Ectodermal cell (in vitro differentiated cells): Measurements from ENCODE around the gene WNT2.

Experiments used
- H3K27ac ChIP-seq: 2 replicates; pipeline ENCODE4 v1.7.0; 2013; ENCODE audit warnings: mild to moderate bottlenecking, low read depth, low read length; ENCODE audit not compliant: insufficient read depth, poor library complexity, severe bottlenecking
- H3K27me3 ChIP-seq: 2 replicates; pipeline ENCODE4 v1.7.0; 2013; ENCODE audit warnings: mild to moderate bottlenecking, low read length; ENCODE audit not compliant: insufficient read depth, control insufficient read depth, poor library complexity, severe bottlenecking
- H3K36me3 ChIP-seq: one replicate; pipeline ENCODE4 v1.7.0; 2013; ENCODE audit warnings: low read length; ENCODE audit not compliant: control insufficient read depth, insufficient read depth
- H3K4me1 ChIP-seq: one replicate; pipeline ENCODE4 v1.7.0; 2013; ENCODE audit warnings: low read length; ENCODE audit not compliant: control insufficient read depth, insufficient read depth
- H3K4me3 ChIP-seq: 2 replicates; pipeline ENCODE4 v1.7.0; 2013; ENCODE audit warnings: low read depth, low read length, control low read depth; ENCODE audit not compliant: insufficient read depth
- H3K9me3 ChIP-seq: 2 replicates; pipeline ENCODE4 v1.7.0; 2013; ENCODE audit warnings: mild to moderate bottlenecking, low read length, moderate library complexity; ENCODE audit not compliant: control insufficient read depth
- WGBS, 2 experiments: methylation state at CpG; one replicate each; pipeline ENCODE4 v1.1.7; 2013; ENCODE audit warnings: missing lambda C conversion rate in 2 of 2; 5-methylcytosine and 5-hydroxymethylcytosine counted together

Gene WNT2

DNA sequence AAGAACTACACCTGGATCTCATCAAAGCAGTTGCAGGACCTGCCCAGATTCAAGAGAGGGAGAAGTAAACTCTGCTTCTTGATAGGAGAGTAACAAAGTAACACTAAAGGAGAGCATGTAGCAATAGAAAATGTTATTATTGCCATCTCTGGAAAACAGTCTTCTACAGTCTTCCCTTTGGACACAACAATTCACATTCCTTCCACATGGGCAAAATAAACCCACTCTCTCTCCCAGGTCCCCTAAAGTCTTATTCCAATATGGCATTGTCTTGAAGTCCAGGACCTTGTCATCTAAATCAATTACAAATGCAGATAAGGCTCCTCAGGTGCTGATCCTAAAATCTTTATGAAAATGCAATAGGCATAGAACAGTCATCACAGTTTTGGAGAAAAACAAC is 10.3 kb upstream of the WNT2 start:
- no peak overlapping the region for H3K27ac ChIP-seq
- no peaks in the 10 kb centered on the region for H3K27me3 ChIP-seq
- no peaks in the 10 kb centered on the region for H3K9me3 ChIP-seq
- H3K4me1 ChIP-seq: no peaks in the 10 kb centered on the region
- no peaks in the 10 kb centered on the region for H3K36me3 ChIP-seq
- no peak overlapping the region for H3K4me3 ChIP-seq

DNA sequence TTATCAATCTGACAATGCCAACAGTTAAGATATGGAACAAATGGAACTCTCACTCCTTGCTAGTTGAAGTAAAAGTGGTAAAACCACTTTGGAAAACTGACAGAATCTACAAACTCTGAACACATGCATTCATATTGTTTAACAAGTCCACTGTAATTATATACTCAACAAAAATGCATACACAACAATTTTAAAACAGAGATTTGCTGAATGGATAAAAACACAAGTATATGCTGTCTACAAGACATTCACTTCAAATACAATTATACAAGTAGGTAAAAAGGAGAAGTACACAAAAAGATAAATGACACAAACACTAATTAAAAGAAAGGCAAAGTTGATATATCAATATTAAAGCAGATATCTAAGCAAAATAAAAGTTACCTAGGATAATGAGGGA is 9.2 kb upstream of the WNT2 start:
- H3K27ac ChIP-seq: no peak overlapping the region
- H3K4me3 ChIP-seq: no peak overlapping the region
- H3K27me3 ChIP-seq: no peaks in the 10 kb centered on the region
- H3K9me3 ChIP-seq: no peaks in the 10 kb centered on the region
- no peaks in the 10 kb centered on the region for H3K4me1 ChIP-seq
- no peaks in the 10 kb centered on the region for H3K36me3 ChIP-seq

DNA sequence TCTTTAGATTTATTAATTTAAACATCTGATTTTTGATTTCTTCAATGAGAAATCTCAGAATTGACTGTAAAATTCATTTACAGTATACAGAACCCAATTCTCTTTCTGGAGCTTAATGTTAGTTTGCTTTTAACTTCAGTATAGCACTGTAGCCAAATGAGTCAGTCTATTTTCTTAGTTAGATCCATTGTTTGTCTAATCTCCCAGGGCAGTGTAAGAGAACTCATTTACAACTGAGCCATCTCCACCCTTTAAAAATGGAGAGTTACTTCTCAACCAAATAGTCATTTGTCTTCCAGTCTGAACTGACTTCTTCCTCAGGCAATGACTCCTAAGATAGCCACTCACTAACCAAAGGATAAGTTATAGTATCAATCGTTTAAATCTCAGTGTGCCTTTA is 3.0 kb upstream of the WNT2 start:
- Histone ChIP-seq H3K4me3 (no peak overlapping the region), H3K27me3 (peaks cover 57% of the 10 kb centered on the region), H3K9me3 (no peaks in the 10 kb centered on the region), H3K36me3 (no peaks in the 10 kb centered on the region), H3K4me1 (no peaks in the 10 kb centered on the region), H3K27ac (no peak overlapping the region)
- WGBS, 2 experiments: 87 to 100% methylated on average over 1 of the region's 1 CpG

DNA sequence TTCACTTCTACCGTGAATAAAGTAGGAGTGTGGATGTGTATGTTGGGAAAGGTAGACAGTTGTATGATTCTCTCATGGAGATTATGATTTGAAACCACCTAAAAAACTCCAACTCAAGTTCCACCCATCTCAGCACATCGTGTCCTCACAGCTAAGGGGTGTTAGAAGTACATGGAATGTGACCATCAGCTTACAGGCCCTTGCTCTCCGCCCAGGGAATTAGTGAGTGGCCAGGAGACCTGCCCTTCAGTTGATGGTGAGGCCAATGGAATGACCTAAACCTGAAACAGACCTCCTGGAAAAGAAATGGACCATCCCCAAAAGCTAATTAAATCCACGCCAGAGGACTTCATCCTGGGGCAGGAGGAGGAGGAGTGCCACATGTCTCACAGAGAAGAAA is 2.1 kb upstream of the WNT2 start:
- no peaks in the 10 kb centered on the region for H3K36me3 ChIP-seq
- WGBS, 2 experiments: 67 to 71% methylated on average over 4 of the region's 4 CpGs
- H3K27me3 ChIP-seq: peaks cover 66% of the 10 kb centered on the region
- H3K4me1 ChIP-seq: no peaks in the 10 kb centered on the region
- H3K4me3 ChIP-seq: no peak overlapping the region
- no peaks in the 10 kb centered on the region for H3K9me3 ChIP-seq
- H3K27ac ChIP-seq: no peak overlapping the region

DNA sequence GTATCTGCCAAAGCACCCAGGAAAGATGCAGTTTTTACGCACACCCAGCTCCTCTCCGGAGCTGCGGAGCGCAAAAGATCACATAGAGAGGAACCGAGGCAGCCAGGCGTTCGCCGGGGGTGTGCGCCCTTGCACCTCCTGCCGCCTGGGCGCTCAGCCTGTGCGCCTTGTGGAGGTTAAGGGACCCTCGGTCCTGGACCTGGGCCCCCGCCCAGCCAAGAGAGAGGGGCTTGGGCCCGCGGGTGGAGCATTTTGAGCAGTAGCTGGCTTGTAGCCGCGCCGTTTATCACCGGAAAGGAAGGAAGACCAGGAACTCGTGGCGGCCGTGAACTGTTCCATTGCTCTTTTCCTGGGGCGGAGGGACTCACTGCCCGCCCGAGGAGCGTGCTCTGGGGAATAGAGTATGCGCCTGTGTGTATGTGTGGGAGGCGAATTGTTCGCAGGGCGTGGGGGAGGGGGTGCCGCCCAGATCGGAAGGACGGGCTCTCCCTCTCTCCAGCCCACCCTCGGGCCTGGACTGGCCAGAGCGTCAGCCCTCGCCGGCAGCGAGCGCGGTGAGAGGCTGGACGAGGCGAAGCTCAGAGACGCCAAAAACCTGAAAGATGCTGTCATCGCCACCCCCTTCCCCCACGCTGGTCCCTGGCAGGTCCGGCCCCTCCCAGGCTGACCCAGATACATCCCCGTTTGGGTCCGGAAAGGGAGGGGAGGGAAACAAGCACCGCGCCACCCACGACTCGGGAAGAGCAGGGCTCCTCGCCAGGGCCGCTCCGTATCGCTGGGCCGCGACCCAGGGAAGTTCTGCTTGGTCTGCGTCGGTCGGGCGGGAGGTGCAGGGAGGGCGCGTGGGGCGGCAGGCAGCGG is 1.2 kb upstream of the WNT2 start:
- Histone ChIP-seq H3K27me3 (peaks cover 74% of the 10 kb centered on the region), H3K4me1 (no peaks in the 10 kb centered on the region), H3K27ac (no peak overlapping the region), H3K9me3 (no peaks in the 10 kb centered on the region), H3K36me3 (no peaks in the 10 kb centered on the region), H3K4me3 (peak overlapping the region; percentile 37)
- 1% methylated on average over 67 of the region's 67 CpGs for WGBS, 2 experiments

DNA sequence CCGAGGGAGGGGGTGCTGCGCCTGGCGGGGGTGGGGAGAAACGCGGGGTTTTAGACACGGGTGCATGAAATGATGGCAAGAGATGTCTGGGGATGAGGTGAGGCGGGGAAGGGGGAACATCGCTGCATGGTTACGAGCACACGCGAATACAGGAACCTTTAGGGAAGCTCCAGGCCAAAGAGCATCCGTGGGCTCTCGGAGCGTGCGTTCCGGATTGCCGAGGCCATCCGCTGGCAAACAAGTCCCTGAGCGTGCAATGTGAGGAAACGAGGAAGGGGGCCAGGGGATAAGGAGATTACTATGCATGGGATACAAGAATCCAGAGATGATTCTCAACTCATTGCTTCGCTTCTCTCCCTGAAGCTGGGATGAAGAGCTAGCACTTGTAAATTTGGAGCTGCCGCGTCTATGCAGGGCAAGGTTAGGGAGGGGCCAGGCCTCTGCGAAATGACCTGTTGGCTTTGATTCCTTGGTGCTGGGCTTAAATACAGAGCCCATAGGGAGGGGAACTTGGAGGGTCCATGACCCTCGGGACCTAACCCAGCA is 520 bp upstream of the WNT2 start:
- no peaks in the 10 kb centered on the region for H3K36me3 ChIP-seq
- WGBS, 2 experiments: 1 to 2% methylated on average over 25 of the region's 25 CpGs
- no peaks in the 10 kb centered on the region for H3K9me3 ChIP-seq
- H3K27ac ChIP-seq: no peak overlapping the region
- H3K4me3 ChIP-seq: peak overlapping the region; percentile 37
- no peaks in the 10 kb centered on the region for H3K4me1 ChIP-seq
- peaks cover 77% of the 10 kb centered on the region for H3K27me3 ChIP-seq

DNA sequence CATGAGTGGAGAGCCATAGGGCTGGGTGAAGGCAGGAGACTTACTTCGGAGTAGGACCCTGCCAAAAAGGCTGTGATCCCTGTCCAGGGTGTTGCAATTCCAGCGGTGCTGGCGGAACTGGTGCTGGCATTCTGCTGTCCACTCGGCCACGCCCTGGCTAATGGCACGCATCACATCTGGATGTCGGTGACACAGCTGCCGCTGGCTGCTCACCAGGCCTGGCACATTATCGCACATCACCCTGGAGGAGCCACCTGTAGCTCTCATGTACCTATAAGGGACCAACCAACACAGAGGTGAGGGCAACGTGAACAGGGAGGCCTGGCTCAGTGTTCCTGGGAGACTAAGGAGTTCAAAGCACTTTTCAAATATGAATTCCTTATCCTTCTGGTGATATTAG is 2.3 kb downstream of the WNT2 start:
- 86 to 92% methylated on average over 10 of the region's 10 CpGs for WGBS, 2 experiments
- Histone ChIP-seq H3K9me3 (no peaks in the 10 kb centered on the region), H3K4me1 (no peaks in the 10 kb centered on the region), H3K4me3 (no peak overlapping the region), H3K27ac (no peak overlapping the region), H3K36me3 (no peaks in the 10 kb centered on the region), H3K27me3 (peaks cover 67% of the 10 kb centered on the region)

DNA sequence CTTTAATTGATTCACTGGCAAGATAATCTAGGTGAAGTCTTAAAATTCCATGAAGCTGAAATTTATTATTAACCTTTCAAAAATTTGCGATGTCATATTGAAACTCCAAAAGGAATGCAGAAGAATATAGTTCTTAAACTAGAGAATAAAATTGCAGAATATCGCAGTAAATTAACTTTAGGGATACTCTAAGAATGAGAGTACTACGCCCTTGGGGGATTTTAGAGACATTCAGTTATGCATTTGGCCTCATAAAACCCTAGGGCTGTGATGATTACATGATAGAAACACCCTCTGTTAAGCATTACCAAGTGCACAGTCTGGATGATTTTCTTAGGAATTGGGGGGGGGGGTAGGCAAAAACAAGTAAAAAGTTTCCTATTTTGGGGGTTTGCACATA is 3.7 kb downstream of the WNT2 start:
- Histone ChIP-seq H3K4me1 (no peaks in the 10 kb centered on the region), H3K27ac (no peak overlapping the region), H3K9me3 (no peaks in the 10 kb centered on the region), H3K27me3 (peaks cover 54% of the 10 kb centered on the region), H3K36me3 (no peaks in the 10 kb centered on the region), H3K4me3 (no peak overlapping the region)
- 93 to 97% methylated on average over 2 to 3 of the region's 3 CpGs for WGBS, 2 experiments

DNA sequence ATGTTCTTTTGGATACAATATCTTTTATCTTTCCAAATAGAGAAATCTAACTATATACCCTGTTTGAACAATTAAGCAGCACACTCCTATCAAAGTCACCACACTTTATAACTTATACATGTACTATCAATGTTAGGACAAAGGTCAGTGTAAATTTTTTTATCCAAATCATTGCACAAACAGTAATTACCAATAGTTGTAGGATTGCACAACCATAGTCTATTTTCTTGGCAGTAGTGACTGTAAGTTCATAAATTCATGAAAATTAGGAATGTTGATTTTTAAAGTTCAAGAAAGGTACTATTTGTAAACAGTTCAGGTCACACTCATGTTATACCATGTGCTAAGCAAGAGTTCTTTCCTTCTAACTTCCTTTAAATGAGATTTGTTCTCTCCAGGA is 9.3 kb downstream of the WNT2 start:
- Histone ChIP-seq H3K4me3 (no peak overlapping the region), H3K27ac (no peak overlapping the region), H3K36me3 (no peaks in the 10 kb centered on the region), H3K4me1 (no peaks in the 10 kb centered on the region), H3K27me3 (no peaks in the 10 kb centered on the region), H3K9me3 (no peaks in the 10 kb centered on the region)

DNA sequence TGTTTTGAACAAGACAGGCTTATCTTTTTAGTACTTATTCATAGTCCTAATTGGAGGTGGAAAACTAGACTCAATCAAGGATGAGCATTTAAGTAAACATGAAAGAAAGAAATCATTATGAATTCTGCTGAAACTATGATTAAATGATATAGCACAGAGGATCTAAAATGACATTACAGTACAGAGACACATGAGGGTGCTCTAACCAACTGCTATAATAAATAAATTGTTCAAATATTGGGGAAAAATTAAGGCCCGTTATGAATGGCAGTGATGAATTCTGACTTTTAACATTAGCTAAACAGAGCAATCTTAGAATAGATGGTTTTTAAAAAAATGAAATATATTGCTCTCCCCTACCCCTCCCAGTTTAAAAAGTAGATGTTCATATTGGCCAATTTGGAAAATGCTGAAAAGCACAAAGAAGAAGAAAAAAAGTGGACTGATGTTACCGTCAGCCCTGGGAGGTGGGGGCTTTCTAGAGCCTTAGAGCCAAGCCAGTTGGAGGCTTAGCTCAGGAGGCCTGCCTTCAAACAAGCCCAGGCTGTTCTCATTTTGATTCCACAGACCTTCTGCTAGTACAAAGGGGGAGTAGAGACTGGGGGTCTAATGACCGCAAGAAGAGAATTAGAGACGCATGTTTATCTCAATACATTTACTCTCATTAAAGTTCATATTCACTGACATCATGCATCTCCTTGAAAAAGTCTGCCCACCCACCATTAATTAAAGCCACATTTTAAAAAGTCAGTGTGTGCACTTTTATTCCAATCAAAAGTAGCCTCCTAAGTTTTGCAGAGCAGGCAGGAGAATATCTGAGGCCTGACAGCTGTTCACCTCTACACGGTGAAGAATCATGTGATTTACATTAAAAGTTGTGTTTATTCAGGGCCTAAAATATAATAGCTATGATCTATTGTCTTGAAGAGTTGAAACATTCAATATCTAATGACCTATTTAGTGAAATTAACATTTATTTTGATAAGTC is 10.0 kb downstream of the WNT2 start:
- 91 to 96% methylated on average over 3 to 4 of the region's 5 CpGs for WGBS, 2 experiments
- Histone ChIP-seq H3K36me3 (no peaks in the 10 kb centered on the region), H3K27me3 (no peaks in the 10 kb centered on the region), H3K9me3 (no peaks in the 10 kb centered on the region), H3K4me3 (no peak overlapping the region), H3K27ac (no peak overlapping the region), H3K4me1 (no peaks in the 10 kb centered on the region)
